ENCODE measurements around the gene FAM20A. TPM values are rescaled to one million over a fixed set of nuclear protein-coding genes. Genes with fewer than 3 reads are reported as not detected.
A peak's percentile ranks its signal among the peaks of the same experiment; 100 is the strongest.

FAM20A gene
- total RNA-seq = 10 to 100 TPM in 2 of 3 donors, 1 to 10 TPM in 1; 6.2 to 28.8 (median 11.3) TPM

- Histone ChIP-seq H3K4me3 (peak within 1 kb of the TSS; percentile 63 to 86 (median 81)), H3K4me1 (no peaks in the 10 kb centered on the region), H3K36me3 (no peaks in the 10 kb centered on the region), H3K27me3 (no peaks in the 10 kb centered on the region), H3K9me3 (no peaks in the 10 kb centered on the region), H3K27ac (peak within 1 kb of the TSS; percentile 73 to 88)
- DNase-seq (ENCODE audit: low spot score in 2 of 2) = no peak
- intact Hi-C loops (cut with DNase I; ENCODE audit: low total_unique reads) = no loop called here
- TF ChIP-seq POLR2A (IDR thresholded peaks at IDR 0.05) (no peak), POLR2AphosphoS5 (IDR thresholded peaks at IDR 0.05) (no peak), CTCF (IDR thresholded peaks at IDR 0.05) (no peak)
These were observed at the start of gene FAM20A for GRCh38 chr17:68600931-68601564. Gene FAM20A, minus strand, starts transcription at chr17:68601367. Its CDS starts 701 bp downstream, at chr17:68600666.

GRCh38 chr17:68649324-68649723 is 48.2 kb upstream of the FAM20A start:
- Histone ChIP-seq H3K27ac (no peak overlapping the region), H3K4me3 (no peak overlapping the region), H3K27me3 (no peaks in the 10 kb centered on the region), H3K9me3 (no peaks in the 10 kb centered on the region), H3K4me1 (no peaks in the 10 kb centered on the region), H3K36me3 (no peaks in the 10 kb centered on the region)
- intact Hi-C loops (cut with DNase I; ENCODE audit: low total_unique reads) = no loop called here
- no peak for DNase-seq (ENCODE audit: low spot score in 2 of 2)
- TF ChIP-seq POLR2AphosphoS5 (IDR thresholded peaks at IDR 0.05) (no peak), POLR2A (IDR thresholded peaks at IDR 0.05) (no peak), CTCF (IDR thresholded peaks at IDR 0.05) (no peak)

GRCh38 chr17:68646626-68647526 is 45.7 kb upstream of the FAM20A start:
- no peaks in the 10 kb centered on the region for H3K36me3 ChIP-seq
- no peak for TF ChIP-seq POLR2A (IDR thresholded peaks at IDR 0.05)
- no peak for TF ChIP-seq POLR2AphosphoS5 (IDR thresholded peaks at IDR 0.05)
- no peak for TF ChIP-seq CTCF (IDR thresholded peaks at IDR 0.05)
- H3K4me1 ChIP-seq = no peaks in the 10 kb centered on the region
- intact Hi-C loops (cut with DNase I; ENCODE audit: low total_unique reads) = no loop called here
- H3K27ac ChIP-seq = no peak overlapping the region
- no peaks in the 10 kb centered on the region for H3K27me3 ChIP-seq
- H3K9me3 ChIP-seq = no peaks in the 10 kb centered on the region
- H3K4me3 ChIP-seq = no peak overlapping the region
- DNase-seq (ENCODE audit: low spot score in 2 of 2) = no peak

- no peak overlapping the region for H3K27ac ChIP-seq
- no peak for DNase-seq (ENCODE audit: low spot score in 2 of 2)
- H3K4me3 ChIP-seq = no peak overlapping the region
- intact Hi-C loops (cut with DNase I; ENCODE audit: low total_unique reads) = no loop called here
- H3K9me3 ChIP-seq = no peaks in the 10 kb centered on the region
- H3K4me1 ChIP-seq = no peaks in the 10 kb centered on the region
- H3K27me3 ChIP-seq = no peaks in the 10 kb centered on the region
- no peak for TF ChIP-seq CTCF (IDR thresholded peaks at IDR 0.05)
- no peak for TF ChIP-seq POLR2A (IDR thresholded peaks at IDR 0.05)
- TF ChIP-seq POLR2AphosphoS5 (IDR thresholded peaks at IDR 0.05) = no peak
- no peaks in the 10 kb centered on the region for H3K36me3 ChIP-seq
These were observed 40.9 kb upstream of the FAM20A start for GRCh38 chr17:68642118-68642412.
